SU-DHL-6 (cell line): Measurements from ENCODE around the gene DDX51.
"Not testable (repeated sequence)": the region's sequence is repeated elsewhere in the genome, so short reads cannot be mapped to it uniquely, and the experiment has no call there.

Experiments
- H2AFZ ChIP-seq: fragments of 200-600 bp; sonication (generic); 2 replicates; pipeline ENCODE4 v1.6.1; 2014; ENCODE audit warnings: low read depth, mild to moderate bottlenecking, moderate library complexity, mixed read lengths, antibody characterized with exemption, low read length; ENCODE audit not compliant: severe bottlenecking
- H3F3A ChIP-seq: fragments of 200-600 bp; shearing (Covaris generic); 2 replicates; pipeline ENCODE4 v1.6.0; 2016; ENCODE audit warnings: antibody characterized with exemption, mild to moderate bottlenecking; ENCODE audit not compliant: insufficient read depth
- H3K27ac ChIP-seq: fragments of 200-600 bp; sonication (generic); 2 replicates; pipeline ENCODE4 v1.5.1; 2016; ENCODE audit warnings: low read depth, mild to moderate bottlenecking, low read length, moderate library complexity, mixed read lengths
- H3K27me3 ChIP-seq: fragments of 200-600 bp; sonication (generic), shearing (Covaris generic); 2 replicates; pipeline ENCODE4 v1.6.0; 2014; ENCODE audit warnings: mild to moderate bottlenecking, low read length
- H3K36me3 ChIP-seq: fragments of 200-600 bp; sonication (generic); 2 replicates; pipeline ENCODE4 v1.6.1; 2014; ENCODE audit warnings: mild to moderate bottlenecking, low read length, mixed read lengths
- H3K4me2 ChIP-seq: fragments of 300-600, 200-600 bp; shearing (Covaris generic), sonication (generic); 2 replicates; pipeline ENCODE4 v1.6.0; 2014; ENCODE audit warnings: low read length, low read depth, mild to moderate bottlenecking; ENCODE audit not compliant: poor library complexity, severe bottlenecking
- H3K4me3 ChIP-seq: fragments of 200-600 bp; sonication (generic); 2 replicates; pipeline ENCODE4 v1.5.1; 2014; ENCODE audit warnings: antibody characterized with exemption, low read length, mild to moderate bottlenecking, mixed read lengths; ENCODE audit not compliant: insufficient read depth, poor library complexity, severe bottlenecking
- H3K79me2 ChIP-seq: fragments of 200-600 bp; sonication (generic); 2 replicates; pipeline ENCODE4 v1.6.1; 2014; ENCODE audit warnings: mild to moderate bottlenecking, low read length, moderate library complexity; ENCODE audit not compliant: insufficient read depth
- H3K9ac ChIP-seq: fragments of 200-600 bp; sonication (generic); 2 replicates; pipeline ENCODE4 v1.7.0; 2014; ENCODE audit warnings: mild to moderate bottlenecking, low read length
- H3K9me2 ChIP-seq: fragments of 200-600 bp; sonication (generic); replicated peaks from 2 replicates; pipeline ENCODE4 v1.6.1; 2014; ENCODE audit warnings: low read length; ENCODE audit not compliant: insufficient read depth
- H3K9me3 ChIP-seq: fragments of 200-600 bp; sonication (generic); 2 replicates; pipeline ENCODE4 v1.6.1; 2014; ENCODE audit warnings: low read length, mixed read lengths; ENCODE audit not compliant: insufficient read depth
- H4K20me1 ChIP-seq: fragments of 200-600 bp; sonication (generic); 2 replicates; pipeline ENCODE4 v1.6.1; 2014; ENCODE audit warnings: low read depth, mild to moderate bottlenecking, antibody characterized with exemption, low read length, moderate library complexity, mixed read lengths
- CTCF ChIP-seq: fragments of 200-600 bp; sonication (generic); IDR thresholded peaks from one replicate; pipeline ENCODE4 v1.5.1; 2017; ENCODE audit warnings: antibody characterized with exemption, mild to moderate bottlenecking, low read length, moderate library complexity; ENCODE audit not compliant: insufficient read depth, poor library complexity, severe bottlenecking
- EZH2phosphoT487 ChIP-seq: fragments of 200-600 bp; sonication (generic), shearing (Covaris generic); conservative IDR thresholded peaks from 2 replicates; pipeline ENCODE4 v1.6.1; 2018; ENCODE audit warnings: mild to moderate bottlenecking, antibody characterized with exemption, low read length, moderate library complexity, mixed read lengths

Gene DDX51

GRCh38 chr12:132105467-132105866, 38.7 kb downstream of the DDX51 start:
- Histone ChIP-seq H3K36me3 (no peaks in the 10 kb centered on the region), H4K20me1 (no peaks in the 10 kb centered on the region), H3F3A (no peaks in the 10 kb centered on the region), H3K9ac (no peak overlapping the region), H3K4me2 (no peak overlapping the region), H3K4me3 (no peak overlapping the region), H3K9me2 (no peaks in the 10 kb centered on the region), H2AFZ (no peak overlapping the region), H3K9me3 (no peaks in the 10 kb centered on the region), H3K79me2 (no peaks in the 10 kb centered on the region), H3K27ac (no peak overlapping the region), H3K27me3 (no peaks in the 10 kb centered on the region)
- TF ChIP-seq EZH2phosphoT487 (no peak), CTCF (no peak)

- H3F3A ChIP-seq: no peaks in the 10 kb centered on the region
Measured at GRCh38 chr12:132103542-132104308, 40.4 kb downstream of the DDX51 start.

GRCh38 chr12:132103072-132103471, 41.0 kb downstream of the DDX51 start:
- not testable (repeated sequence) for H3K9me2 ChIP-seq, H3K36me3 ChIP-seq, H3K9ac ChIP-seq, H3K4me2 ChIP-seq, H3K79me2 ChIP-seq, H3K9me3 ChIP-seq, H3K4me3 ChIP-seq, H3K27me3 ChIP-seq, H3F3A ChIP-seq, H2AFZ ChIP-seq, H4K20me1 ChIP-seq, H3K27ac ChIP-seq

More at GRCh38 chr12:132103542-132104308, 40.4 kb downstream of the DDX51 start:
- Histone ChIP-seq H3K4me3 (no peak overlapping the region), H2AFZ (no peak overlapping the region), H3K27me3 (no peaks in the 10 kb centered on the region), H3K4me2 (no peak overlapping the region), H3K36me3 (no peaks in the 10 kb centered on the region), H3K9ac (no peak overlapping the region), H3K9me3 (no peaks in the 10 kb centered on the region), H4K20me1 (no peaks in the 10 kb centered on the region), H3K79me2 (no peaks in the 10 kb centered on the region), H3K27ac (no peak overlapping the region), H3K9me2 (no peaks in the 10 kb centered on the region)
- TF ChIP-seq CTCF (no peak), EZH2phosphoT487 (no peak)

GRCh38 chr12:132102297-132102696, 41.8 kb downstream of the DDX51 start:
- Histone ChIP-seq H3K9me3 (no peaks in the 10 kb centered on the region), H3K27ac (no peak overlapping the region), H3K36me3 (no peaks in the 10 kb centered on the region; the same call in 1 of the 2 replicates), H4K20me1 (no peaks in the 10 kb centered on the region), H2AFZ (no peak overlapping the region), H3F3A (no peaks in the 10 kb centered on the region), H3K4me3 (no peak overlapping the region), H3K9ac (no peak overlapping the region), H3K27me3 (no peaks in the 10 kb centered on the region), H3K79me2 (peaks cover 11% of the 10 kb centered on the region; the same call in 1 of the 2 replicates), H3K9me2 (no peaks in the 10 kb centered on the region), H3K4me2 (no peak overlapping the region)
- TF ChIP-seq EZH2phosphoT487 (no peak), CTCF (no peak)
